ENCODE measurements around the gene DOCK3. TPM values are rescaled to one million over a fixed set of nuclear protein-coding genes. Genes with fewer than 3 reads are reported as not detected.

Gene DOCK3, protein sequence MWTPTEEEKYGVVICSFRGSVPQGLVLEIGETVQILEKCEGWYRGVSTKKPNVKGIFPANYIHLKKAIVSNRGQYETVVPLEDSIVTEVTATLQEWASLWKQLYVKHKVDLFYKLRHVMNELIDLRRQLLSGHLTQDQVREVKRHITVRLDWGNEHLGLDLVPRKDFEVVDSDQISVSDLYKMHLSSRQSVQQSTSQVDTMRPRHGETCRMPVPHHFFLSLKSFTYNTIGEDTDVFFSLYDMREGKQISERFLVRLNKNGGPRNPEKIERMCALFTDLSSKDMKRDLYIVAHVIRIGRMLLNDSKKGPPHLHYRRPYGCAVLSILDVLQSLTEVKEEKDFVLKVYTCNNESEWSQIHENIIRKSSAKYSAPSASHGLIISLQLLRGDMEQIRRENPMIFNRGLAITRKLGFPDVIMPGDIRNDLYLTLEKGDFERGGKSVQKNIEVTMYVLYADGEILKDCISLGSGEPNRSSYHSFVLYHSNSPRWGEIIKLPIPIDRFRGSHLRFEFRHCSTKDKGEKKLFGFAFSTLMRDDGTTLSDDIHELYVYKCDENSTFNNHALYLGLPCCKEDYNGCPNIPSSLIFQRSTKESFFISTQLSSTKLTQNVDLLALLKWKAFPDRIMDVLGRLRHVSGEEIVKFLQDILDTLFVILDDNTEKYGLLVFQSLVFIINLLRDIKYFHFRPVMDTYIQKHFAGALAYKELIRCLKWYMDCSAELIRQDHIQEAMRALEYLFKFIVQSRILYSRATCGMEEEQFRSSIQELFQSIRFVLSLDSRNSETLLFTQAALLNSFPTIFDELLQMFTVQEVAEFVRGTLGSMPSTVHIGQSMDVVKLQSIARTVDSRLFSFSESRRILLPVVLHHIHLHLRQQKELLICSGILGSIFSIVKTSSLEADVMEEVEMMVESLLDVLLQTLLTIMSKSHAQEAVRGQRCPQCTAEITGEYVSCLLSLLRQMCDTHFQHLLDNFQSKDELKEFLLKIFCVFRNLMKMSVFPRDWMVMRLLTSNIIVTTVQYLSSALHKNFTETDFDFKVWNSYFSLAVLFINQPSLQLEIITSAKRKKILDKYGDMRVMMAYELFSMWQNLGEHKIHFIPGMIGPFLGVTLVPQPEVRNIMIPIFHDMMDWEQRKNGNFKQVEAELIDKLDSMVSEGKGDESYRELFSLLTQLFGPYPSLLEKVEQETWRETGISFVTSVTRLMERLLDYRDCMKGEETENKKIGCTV (N-terminal part only)
- total RNA-seq: 1 to 10 TPM; 2.1 to 8.6 (median 2.9) TPM

DNA sequence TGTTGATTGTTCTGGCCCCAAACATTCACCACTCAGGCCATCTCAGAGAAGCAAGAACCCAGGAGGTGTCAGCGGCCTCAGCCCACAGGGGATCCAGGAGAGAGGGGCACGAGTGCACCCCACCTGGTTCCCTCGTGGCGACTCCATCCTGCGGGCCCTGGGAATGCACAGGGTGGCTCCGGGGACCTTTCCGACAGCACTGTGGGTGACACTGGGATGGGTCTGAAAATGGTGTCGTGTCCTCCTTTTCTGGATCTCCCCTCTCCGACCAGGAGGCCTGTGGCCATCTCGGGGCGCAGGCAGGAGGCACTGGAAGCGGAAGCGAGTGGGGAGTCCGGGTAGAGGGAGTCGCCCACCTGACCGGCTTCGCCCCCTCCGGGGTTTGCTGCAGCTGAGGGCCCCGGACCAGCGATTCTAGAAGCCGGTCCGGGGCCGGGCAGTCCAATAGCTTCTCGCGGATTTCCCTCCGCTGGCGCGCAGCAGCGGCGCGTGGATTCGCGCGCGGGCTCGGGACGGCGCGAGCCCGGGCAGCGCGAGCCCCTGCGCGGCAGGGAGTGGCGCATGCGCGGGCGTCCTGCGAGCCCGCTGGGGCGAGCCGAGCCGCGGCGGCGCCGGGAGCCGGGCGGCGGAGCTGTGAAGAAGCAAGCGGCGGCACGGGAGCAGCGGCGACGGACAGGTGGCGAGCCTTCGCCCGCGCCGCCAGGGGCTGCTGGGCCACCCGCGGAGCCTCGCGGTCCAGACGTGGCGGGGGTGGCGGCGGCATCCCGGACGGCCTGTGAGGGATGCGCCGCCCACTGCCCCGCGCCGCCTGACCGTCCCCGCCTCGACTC, at the start of gene DOCK3:
DOCK3 (plus strand) TSS at position 579 of the 830 bp plus-strand sequence. CDS start 337 bp downstream, outside the sequence.
- TF ChIP-seq, protein P1, sequence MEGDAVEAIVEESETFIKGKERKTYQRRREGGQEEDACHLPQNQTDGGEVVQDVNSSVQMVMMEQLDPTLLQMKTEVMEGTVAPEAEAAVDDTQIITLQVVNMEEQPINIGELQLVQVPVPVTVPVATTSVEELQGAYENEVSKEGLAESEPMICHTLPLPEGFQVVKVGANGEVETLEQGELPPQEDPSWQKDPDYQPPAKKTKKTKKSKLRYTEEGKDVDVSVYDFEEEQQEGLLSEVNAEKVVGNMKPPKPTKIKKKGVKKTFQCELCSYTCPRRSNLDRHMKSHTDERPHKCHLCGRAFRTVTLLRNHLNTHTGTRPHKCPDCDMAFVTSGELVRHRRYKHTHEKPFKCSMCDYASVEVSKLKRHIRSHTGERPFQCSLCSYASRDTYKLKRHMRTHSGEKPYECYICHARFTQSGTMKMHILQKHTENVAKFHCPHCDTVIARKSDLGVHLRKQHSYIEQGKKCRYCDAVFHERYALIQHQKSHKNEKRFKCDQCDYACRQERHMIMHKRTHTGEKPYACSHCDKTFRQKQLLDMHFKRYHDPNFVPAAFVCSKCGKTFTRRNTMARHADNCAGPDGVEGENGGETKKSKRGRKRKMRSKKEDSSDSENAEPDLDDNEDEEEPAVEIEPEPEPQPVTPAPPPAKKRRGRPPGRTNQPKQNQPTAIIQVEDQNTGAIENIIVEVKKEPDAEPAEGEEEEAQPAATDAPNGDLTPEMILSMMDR (IDR thresholded peaks at IDR 0.05): no peak
- TF ChIP-seq POLR2A (IDR thresholded peaks at IDR 0.05): no peak
- TF ChIP-seq EP300 (IDR thresholded peaks at IDR 0.05): no peak
- no peak for TF ChIP-seq POLR2AphosphoS5 (IDR thresholded peaks at IDR 0.05)
- peaks cover 41% of the 10 kb centered on the region for H3K27me3 ChIP-seq
- WGBS: 0% methylated on average over 4 of the region's 89 CpGs
- H3K4me3 ChIP-seq: peak within 1 kb of the TSS; percentile 58
- no peak for DNase-seq (ENCODE audit: low spot score in 2 of 2)
- H3K9me3 ChIP-seq: no peaks in the 10 kb centered on the region
- no peak within 1 kb of the TSS for H3K27ac ChIP-seq
- no peaks in the 10 kb centered on the region for H3K36me3 ChIP-seq
- H3K4me1 ChIP-seq: peaks cover 8% of the 10 kb centered on the region

DNA sequence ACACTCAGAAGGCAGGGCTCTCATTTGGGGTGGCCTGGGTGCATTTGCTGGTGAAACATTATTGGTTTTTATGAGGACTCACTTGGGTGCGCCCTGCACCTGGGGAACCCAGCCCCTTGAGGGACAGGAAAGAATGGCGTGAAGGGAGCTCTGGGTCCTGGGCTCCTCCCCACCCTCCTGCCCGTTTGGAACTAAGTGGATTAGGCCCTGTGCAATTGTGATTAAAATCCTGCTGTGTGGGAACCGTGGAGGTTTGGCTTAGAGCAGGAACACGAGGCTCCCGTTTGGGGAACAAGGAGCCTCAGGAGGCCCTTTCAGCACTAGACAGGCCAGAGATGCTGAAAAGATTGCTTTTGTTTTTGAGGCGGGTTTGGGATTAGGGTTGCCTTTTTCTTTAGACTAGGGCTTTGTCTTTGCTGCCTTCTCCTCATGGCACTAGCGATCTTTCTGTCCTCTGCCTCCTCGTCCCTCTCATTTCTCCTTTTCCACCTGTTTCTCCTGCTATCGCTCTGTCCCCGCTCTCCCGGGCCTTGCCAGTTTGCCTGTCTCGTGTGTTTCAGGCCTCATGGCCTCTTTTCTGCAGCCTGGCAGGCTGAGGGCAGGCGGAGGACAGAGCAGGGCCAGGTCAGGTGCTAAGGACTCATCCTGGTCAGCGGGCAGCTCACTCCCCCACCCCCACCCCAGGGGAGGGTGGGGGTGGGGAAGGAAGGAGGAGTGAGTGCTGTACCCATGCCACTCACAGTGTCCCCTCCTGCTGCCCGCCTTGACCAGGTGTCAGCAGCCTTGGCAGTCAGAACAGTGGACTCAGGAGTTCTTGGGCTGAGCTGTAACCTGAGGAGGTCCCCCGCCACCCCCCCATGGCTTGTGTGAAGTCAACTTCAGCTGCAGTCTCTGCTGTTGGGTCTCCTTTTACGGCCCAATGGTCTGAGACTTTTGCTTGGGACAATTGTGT, 49.2 kb upstream of the DOCK3 start:
- WGBS: 75% methylated on average over 12 of the region's 18 CpGs
- H3K36me3 ChIP-seq: no peaks in the 10 kb centered on the region
- no peaks in the 10 kb centered on the region for H3K9me3 ChIP-seq
- H3K27me3 ChIP-seq: no peaks in the 10 kb centered on the region
- no peak for TF ChIP-seq EP300 (IDR thresholded peaks at IDR 0.05)
- no peak for TF ChIP-seq POLR2AphosphoS5 (IDR thresholded peaks at IDR 0.05)
- no peak for TF ChIP-seq POLR2A (IDR thresholded peaks at IDR 0.05)
- TF ChIP-seq, protein P1 (IDR thresholded peaks at IDR 0.05): no peak
- no peak overlapping the region for H3K27ac ChIP-seq
- H3K4me3 ChIP-seq: no peak overlapping the region
- DNase-seq (ENCODE audit: low spot score in 2 of 2): no peak
- peaks cover 77% of the 10 kb centered on the region for H3K4me1 ChIP-seq

- Histone ChIP-seq H3K4me1 (peaks cover 85% of the 10 kb centered on the region), H3K27me3 (no peaks in the 10 kb centered on the region), H3K9me3 (no peaks in the 10 kb centered on the region), H3K36me3 (no peaks in the 10 kb centered on the region), H3K4me3 (no peak overlapping the region), H3K27ac (no peak overlapping the region)
- no peak for DNase-seq (ENCODE audit: low spot score in 2 of 2)
- WGBS: 100% methylated on average over 2 of the region's 3 CpGs
- no peak for TF ChIP-seq POLR2AphosphoS5 (IDR thresholded peaks at IDR 0.05)
Measured at GRCh38 chr3:50626401-50626800, 48.3 kb upstream of the DOCK3 start.

GRCh38 chr3:50627407-50628051, 47.2 kb upstream of the DOCK3 start:
- no peak for DNase-seq (ENCODE audit: low spot score in 2 of 2)
- TF ChIP-seq POLR2AphosphoS5 (IDR thresholded peaks at IDR 0.05): no peak
- TF ChIP-seq, protein P1 (IDR thresholded peaks at IDR 0.05): peak in 1 of 2 donors; percentile 5
- TF ChIP-seq EP300 (IDR thresholded peaks at IDR 0.05): no peak
- no peak for TF ChIP-seq POLR2A (IDR thresholded peaks at IDR 0.05)
- no peaks in the 10 kb centered on the region for H3K36me3 ChIP-seq
- peak overlapping the region; percentile 47 for H3K27ac ChIP-seq
- no peaks in the 10 kb centered on the region for H3K9me3 ChIP-seq
- H3K4me3 ChIP-seq: no peak overlapping the region
- WGBS: 54% methylated on average over 3 of the region's 6 CpGs
- H3K27me3 ChIP-seq: no peaks in the 10 kb centered on the region
- H3K4me1 ChIP-seq: peaks cover 81% of the 10 kb centered on the region
